Measurements from ENCODE around the gene RABGAP1L.
"Not testable (repeated sequence)": the region's sequence is repeated elsewhere in the genome, so short reads cannot be mapped to it uniquely, and the experiment has no call there.

RABGAP1L gene

GRCh38 chr1:174883409-174883808 lies 724.1 kb downstream of the RABGAP1L start:
- no peak for DNase-seq (ENCODE audit: low spot score)

DNA sequence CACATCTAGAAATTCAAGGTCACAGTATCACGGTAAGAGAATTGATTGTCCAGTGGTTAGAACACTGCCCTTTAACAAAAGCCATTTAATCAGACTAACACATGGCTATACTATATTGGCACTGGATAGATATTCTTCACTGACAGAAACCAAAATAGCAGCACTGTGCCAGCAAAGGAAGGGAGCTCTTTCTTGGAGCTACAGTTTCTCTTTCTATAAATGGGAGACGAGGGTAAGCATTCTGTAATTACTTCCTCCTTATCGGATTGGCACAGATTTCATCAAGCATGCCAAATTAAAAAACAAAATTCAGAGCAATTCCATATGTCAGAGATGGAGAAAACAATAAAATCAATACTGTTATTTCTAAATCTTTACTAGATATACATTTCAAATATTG lies 724.7 kb downstream of the RABGAP1L start:
- no peak for DNase-seq (ENCODE audit: low spot score)

DNA sequence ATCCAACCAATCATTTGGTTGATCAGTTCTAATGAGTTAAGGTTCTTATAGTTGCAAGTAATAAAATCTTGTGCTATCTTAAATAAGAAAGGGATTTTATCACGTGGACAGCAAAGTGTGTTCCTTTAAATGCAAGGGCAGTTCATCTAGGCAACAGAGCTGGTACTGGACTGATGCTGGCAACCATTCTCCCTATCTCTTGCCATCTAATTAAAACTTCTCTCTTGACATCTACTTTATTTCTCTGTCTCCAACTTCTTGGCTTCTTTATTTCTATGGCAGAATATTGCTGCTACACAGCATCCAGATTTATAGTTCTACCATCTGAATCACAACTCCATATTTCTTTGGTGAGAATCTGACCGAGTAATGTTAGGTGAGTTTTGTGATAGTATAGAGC lies 725.2 kb downstream of the RABGAP1L start:
- no peak for DNase-seq (ENCODE audit: low spot score)

GRCh38 chr1:174890024-174890423 lies 730.7 kb downstream of the RABGAP1L start:
- DNase-seq (ENCODE audit: low spot score): no peak

DNA sequence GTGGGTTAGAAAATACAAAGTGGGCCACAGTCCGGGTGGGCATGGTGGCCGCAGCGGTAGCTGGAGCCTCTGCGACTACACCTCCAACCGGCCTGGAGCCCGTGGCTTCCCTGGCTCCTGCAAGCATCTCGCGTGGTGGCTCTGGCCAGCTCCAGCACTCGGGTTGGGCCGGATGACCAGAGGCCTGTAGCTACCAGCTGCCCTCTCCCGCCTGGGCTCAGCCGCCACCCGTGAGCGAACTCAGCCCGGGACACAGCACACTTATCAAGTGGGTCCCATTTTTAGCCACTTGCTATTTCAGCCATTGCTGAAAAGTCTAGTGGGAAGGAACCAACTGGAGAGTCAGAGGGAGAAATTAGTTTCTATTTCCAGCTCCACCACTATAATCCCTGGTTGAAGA lies 732.7 kb downstream of the RABGAP1L start:
- no peak for DNase-seq (ENCODE audit: low spot score)

- no peak for DNase-seq (ENCODE audit: low spot score)
These were observed 734.9 kb downstream of the RABGAP1L start for GRCh38 chr1:174894117-174894762.

DNA sequence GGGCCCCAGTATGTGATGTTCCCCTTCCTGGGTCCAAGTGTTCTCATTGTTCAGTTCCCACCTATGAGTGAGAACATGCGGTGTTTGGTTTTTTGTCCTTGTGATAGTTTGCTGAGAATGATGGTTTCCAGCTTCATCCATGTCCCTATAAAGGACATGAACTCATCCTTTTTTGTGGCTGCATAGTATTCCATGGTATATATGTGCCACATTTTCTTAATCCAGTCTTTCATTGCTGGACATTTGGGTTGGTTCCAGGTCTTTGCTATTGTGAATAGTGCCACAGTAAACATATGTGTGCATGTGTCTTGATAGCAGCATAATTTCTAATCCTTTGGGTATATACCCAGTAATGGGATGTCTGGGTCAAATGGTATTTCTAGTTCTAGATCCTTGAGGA lies 736.3 kb downstream of the RABGAP1L start:
- DNase-seq (ENCODE audit: low spot score): not testable (repeated sequence)

GRCh38 chr1:174898102-174898797 lies 738.9 kb downstream of the RABGAP1L start:
- no peak for DNase-seq (ENCODE audit: low spot score)

DNA sequence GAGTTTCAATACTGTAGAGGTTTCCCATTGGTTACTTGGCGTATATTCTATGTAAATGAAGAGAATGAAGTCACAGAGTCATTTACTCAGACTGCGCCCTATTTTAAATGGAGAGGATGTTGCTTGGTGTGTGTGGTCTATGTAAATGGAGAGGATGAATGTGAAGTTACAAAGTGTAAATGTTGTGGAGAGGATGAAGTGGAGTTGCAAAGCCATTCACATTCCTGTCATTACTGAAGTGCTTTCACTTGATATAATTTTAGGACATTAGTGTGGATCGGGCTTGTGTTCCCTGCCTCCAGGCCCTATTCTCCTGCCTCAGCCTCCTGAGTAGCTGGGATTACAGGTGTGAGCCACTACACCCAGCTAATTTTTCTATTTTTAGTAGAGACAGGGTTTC lies 741.0 kb downstream of the RABGAP1L start:
- DNase-seq (ENCODE audit: low spot score): no peak

DNA sequence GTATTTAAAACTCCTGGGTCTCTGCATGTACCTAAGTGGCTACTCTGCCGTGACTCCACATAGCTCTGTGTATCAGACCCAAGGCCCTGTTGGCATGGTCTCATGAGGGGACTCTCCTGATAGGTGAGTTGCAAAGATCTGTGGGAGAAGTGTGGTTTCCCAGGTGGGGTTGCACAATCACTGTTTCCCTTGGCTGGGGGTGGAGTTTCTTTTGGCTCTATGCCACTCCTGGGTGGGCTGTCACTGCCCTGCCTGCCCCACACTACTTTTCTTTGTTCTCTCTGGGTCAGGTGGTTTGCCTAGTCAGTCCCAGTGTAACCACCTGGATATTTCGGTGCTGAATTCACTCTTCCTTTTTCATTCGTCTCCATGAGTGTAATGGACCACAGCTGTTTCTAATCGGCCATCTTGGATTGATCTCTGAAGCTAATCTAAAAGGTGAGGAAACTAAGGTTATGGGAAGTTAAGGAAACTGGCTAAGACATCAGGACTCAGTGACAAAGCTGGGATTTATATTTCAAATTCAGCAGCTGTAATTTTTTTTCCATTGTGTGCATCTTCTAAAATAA lies 743.3 kb downstream of the RABGAP1L start:
- no peak for DNase-seq (ENCODE audit: low spot score)

GRCh38 chr1:174911606-174912005 lies 752.3 kb downstream of the RABGAP1L start:
- DNase-seq (ENCODE audit: low spot score): no peak

GRCh38 chr1:174912264-174912663 lies 752.9 kb downstream of the RABGAP1L start:
- no peak for DNase-seq (ENCODE audit: low spot score)

DNA sequence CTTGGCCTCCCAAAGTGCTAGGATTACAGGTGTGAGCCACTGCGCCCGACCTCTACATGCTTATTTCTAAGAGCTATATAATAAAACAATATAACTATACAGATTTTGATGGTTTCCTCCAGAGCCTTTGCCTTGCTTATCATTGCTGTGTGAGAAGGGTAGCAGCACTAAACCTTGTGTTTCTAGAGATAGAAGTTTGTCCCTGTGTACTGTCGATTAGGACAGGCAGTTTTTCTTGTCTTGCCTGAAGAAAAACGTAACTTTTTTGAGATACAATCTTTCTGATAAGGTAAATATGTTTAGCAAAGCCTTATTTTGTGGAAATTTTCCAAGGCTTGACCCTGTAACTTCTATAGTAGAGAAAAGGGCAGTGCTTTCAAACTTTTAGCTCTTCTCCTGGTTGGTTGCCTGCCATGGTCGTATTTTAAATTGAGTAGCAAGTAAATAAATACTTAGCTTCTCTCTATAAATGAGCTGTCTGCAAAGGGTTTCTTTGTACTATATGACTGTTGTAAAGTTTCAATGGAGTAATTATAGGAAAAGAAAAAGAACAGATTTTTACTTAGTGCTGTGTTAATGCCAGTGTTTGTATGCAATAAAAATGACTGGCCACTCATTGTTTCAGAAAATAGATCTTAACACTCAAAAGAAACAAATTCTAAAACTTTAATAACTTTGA lies 754.0 kb downstream of the RABGAP1L start:
- DNase-seq (ENCODE audit: low spot score): no peak

DNA sequence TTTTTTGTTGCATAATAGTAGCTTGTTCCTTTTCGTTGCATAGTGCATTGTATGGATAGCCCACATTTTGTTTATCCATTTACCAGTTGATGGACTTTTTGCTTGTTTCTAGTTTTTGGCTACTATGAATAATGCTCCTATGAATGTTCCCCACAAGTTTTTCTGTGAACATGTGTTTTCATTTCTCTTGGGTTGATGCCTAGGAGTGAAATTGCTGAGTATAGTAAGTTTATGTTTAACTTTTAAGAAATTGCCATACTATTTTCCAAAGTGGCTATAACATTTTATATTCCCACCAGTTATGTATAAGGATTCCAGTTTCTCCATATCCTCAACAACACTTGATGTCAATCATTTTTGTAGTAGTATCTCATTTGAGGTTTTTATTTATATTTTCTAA lies 755.7 kb downstream of the RABGAP1L start:
- no peak for DNase-seq (ENCODE audit: low spot score)

DNA sequence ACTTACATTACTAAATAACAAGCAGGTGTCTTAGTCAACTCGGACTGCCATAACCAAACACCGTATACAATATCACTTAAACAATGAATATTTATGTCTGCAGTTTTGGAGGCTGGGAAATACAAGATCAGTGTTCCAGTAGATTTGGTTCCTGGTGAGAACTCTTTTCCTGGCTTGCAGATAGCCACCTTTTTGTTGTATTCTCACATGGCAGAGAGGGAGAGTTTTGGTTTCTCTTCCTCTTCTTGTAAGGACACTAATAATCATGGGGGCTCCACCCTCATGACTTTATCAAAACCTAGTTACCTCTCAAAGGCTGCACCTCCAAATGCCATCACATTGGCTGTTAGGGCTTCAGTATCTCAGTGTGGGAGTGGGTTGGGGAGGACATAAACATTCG lies 757.5 kb downstream of the RABGAP1L start:
- no peak for DNase-seq (ENCODE audit: low spot score)

- no peak for DNase-seq (ENCODE audit: low spot score)
These were observed 760.8 kb downstream of the RABGAP1L start for GRCh38 chr1:174920093-174920492.

DNA sequence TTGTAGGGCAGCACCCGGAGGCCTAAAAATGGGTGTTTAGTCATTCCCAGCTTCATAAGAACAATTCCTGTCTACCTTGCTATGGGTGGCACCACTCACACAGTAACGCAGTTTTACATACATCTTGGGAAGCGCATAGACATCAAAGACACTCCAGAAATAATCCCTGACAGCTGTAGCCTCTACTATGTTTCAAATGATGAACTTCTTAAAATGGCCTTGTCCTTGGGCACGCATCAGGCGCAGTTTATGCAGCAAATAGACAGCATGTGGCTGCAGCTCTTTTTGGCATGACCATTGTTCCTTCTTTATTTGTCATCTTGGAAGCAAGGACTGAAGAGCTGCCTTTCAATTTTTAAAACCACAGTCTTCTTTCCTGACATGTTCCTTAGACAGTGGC lies 762.8 kb downstream of the RABGAP1L start:
- no peak for DNase-seq (ENCODE audit: low spot score)

DNA sequence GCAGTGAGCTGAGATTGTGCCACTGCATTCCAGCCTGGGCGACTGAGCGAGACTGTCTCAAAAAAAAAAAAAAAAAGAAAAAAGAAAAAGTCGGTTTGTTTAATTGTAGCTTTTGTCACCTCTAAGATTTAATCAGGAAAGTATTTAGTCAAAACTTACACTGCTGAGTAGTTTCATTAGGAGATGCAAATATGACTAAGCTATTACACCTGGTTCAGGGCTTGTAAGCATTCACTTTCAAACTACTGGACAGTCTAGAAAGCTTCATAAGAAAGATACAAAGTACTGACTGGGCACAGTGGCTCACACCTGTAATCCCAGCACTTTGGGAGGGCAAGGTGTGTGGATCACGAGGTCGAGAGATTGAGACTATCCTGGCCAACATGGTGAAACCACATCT lies 764.5 kb downstream of the RABGAP1L start:
- DNase-seq (ENCODE audit: low spot score): no peak

DNA sequence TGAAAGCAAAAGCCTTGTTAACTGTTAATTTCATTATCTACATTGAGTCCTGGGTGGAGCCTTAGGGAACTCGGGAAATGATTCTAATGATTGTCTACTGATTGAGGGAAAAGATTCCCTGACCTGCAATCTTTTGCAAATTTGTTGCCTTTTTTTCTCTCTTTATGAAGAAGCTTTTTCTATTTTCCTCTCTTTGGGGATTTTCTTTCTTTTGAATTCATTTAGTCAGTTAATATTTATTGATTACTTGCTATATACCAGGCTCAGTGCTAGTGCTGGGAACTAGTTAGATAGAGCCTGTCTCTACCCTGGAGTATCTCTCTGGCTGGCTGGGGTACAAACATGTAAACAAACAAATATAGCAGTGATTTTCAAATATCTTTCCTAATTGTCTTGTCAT lies 769.2 kb downstream of the RABGAP1L start:
- DNase-seq (ENCODE audit: low spot score): no peak

DNA sequence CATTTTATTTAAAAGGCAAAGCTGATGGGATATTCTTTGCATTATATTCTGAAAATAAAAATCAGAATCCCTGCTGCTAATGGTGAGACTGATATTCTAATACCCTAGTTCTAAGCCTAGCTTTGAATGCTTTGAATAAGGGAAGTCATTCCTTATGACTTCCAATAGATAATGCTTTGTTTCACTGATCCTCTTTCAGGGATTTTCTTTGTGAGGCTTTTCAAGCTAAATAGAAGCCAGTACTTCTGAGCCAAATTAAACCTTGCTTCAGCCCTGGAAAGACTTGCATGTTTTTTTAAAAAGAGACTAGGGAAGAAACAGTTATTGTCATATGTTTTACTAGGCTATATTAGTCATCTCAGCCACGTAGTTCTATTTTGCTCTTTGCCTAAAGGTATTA lies 771.9 kb downstream of the RABGAP1L start:
- DNase-seq (ENCODE audit: low spot score): no peak

- DNase-seq (ENCODE audit: low spot score): no peak
These were observed 773.3 kb downstream of the RABGAP1L start for GRCh38 chr1:174932587-174932986.

GRCh38 chr1:174935961-174936727 lies 776.8 kb downstream of the RABGAP1L start:
- no peak for DNase-seq (ENCODE audit: low spot score)

Data from germinal center (tissue), 1 donor.